K562 (cell line): ENCODE data around the gene KEL. TPM values are rescaled to one million over a fixed set of nuclear protein-coding genes. Genes with fewer than 3 reads are reported as not detected.

Experiments
- ATAC-seq: fragments of 200-7000 bp; cut with Tn5 transposase; 3 replicates; pipeline ENCODE4 v1.9.1; 2020; ENCODE audit warnings: moderate library complexity
- BruUV-seq: library from RNA; stranded (reverse); fragments of 400-500 nt; replicated peaks from 2 replicates; lab custom pipeline; 2021; lab: Mats Ljungman, UMichigan
- CTCF ChIA-PET: fragments of 300-600 bp; formaldehyde crosslinking; extraction: SDS; loops from one replicate; lab custom pipeline; 2021; ENCODE audit warnings: low intra/inter-chr PET ratio; lab: Yijun Ruan, JAX
- POLR2A ChIA-PET: fragments of 300-600, 350-650 bp; sonication (Branson Sonifier 250); formaldehyde crosslinking; extraction: SDS; loops from one replicate; lab custom pipeline; 2021; ENCODE audit warnings: antibody characterized with exemption, inconsistent platforms; lab: Yijun Ruan, JAX
- DNase-seq, 4 experiments: peaks; one replicate each; pipeline versions ENCODE4 v3.0.0 to v3.0.0-alpha.2; 2011 to 2018; ENCODE audit warnings: low spot score in 3 of 4, mixed read lengths in 3 of 4; ENCODE audit errors: extremely low read depth in 1 of 4
- FAIRE-seq: peaks from 2 replicates; lab custom pipeline; 2011; peaks lifted over from hg19 to GRCh38; lab: Jason Lieb, UNC
- H2AFZ ChIP-seq: 2 replicates; pipeline ENCODE4 v1.6.0; 2011; ENCODE audit warnings: low read depth, low read length, control low read depth, inconsistent platforms
- H3K27ac ChIP-seq: fragments of 200-600 bp; 3 replicates; pipeline ENCODE4 v1.8.0; 2011; ENCODE audit warnings: low read depth, mild to moderate bottlenecking, control low read depth, inconsistent platforms, low read length, moderate library complexity, mixed read lengths; ENCODE audit errors: extremely low read depth
- H3K27me3 ChIP-seq, 2 experiments: fragments of 300-600 bp in 1 of 2; 2 replicates in 1 of 2; 3 replicates in 1 of 2; pipeline versions ENCODE4 v1.6.0 to v1.8.0; 2011; ENCODE audit warnings: inconsistent platforms in 2 of 2, low read length in 2 of 2, mild to moderate bottlenecking in 1 of 2, mixed read lengths in 1 of 2, moderate library complexity in 1 of 2; ENCODE audit not compliant: control insufficient read depth in 2 of 2, insufficient read depth in 2 of 2
- H3K36me3 ChIP-seq: fragments of 300-600 bp; 3 replicates; pipeline ENCODE4 v1.8.0; 2011; ENCODE audit warnings: mild to moderate bottlenecking, low read length, inconsistent platforms; ENCODE audit not compliant: control insufficient read depth, insufficient read depth
- H3K4me1 ChIP-seq, 2 experiments: fragments of 200-600 bp in 1 of 2; replicated peaks in 1 of 2; 2 replicates in 1 of 2; 3 replicates in 1 of 2; pipeline versions ENCODE4 v1.5.1 to v1.8.0; 2011; ENCODE audit warnings: inconsistent platforms in 2 of 2, low read length in 2 of 2, mild to moderate bottlenecking in 1 of 2, mixed read lengths in 1 of 2, moderate library complexity in 1 of 2; ENCODE audit not compliant: control insufficient read depth in 2 of 2, insufficient read depth in 2 of 2
- H3K4me2 ChIP-seq: 2 replicates; pipeline ENCODE4 v1.6.1; 2011; ENCODE audit warnings: low read length, control low read depth, inconsistent platforms, mixed read lengths; ENCODE audit not compliant: insufficient read depth
- H3K4me3 ChIP-seq: fragments of 200-600 bp; sonication (generic), shearing (Covaris generic); 2 replicates; pipeline ENCODE4 v1.5.1; 2016; ENCODE audit warnings: control low read depth, inconsistent platforms
- H3K79me2 ChIP-seq: fragments of 200-600 bp; 3 replicates; pipeline ENCODE4 v1.8.0; 2011; ENCODE audit warnings: low read length, inconsistent platforms; ENCODE audit not compliant: control insufficient read depth, insufficient read depth
- H3K9ac ChIP-seq, 2 experiments: 2 replicates each; pipeline versions ENCODE4 v1.6.0 to v1.6.1; 2011; ENCODE audit warnings: low read depth in 2 of 2, low read length in 2 of 2, control low read depth in 1 of 2, inconsistent platforms in 1 of 2, mild to moderate bottlenecking in 1 of 2, mixed read lengths in 1 of 2; ENCODE audit not compliant: insufficient read depth in 1 of 2
- H3K9me1 ChIP-seq: one replicate; pipeline ENCODE4 v1.6.0; 2011; ENCODE audit warnings: inconsistent platforms, mild to moderate bottlenecking, low read length, moderate library complexity; ENCODE audit not compliant: control insufficient read depth, insufficient read depth
- H3K9me3 ChIP-seq: replicated peaks from 2 replicates; pipeline ENCODE4 v1.5.1; 2011; ENCODE audit warnings: low read depth, low read length, inconsistent platforms; ENCODE audit not compliant: control insufficient read depth, insufficient read depth
- H4K20me1 ChIP-seq: replicated peaks from 2 replicates; pipeline ENCODE4 v1.6.1; 2011; ENCODE audit warnings: low read length, inconsistent platforms, mixed read lengths; ENCODE audit not compliant: control insufficient read depth, insufficient read depth
- ARID4B ChIP-seq: sonication (generic); formaldehyde crosslinking; IDR thresholded peaks from 2 replicates; pipeline ENCODE4 v1.8.0; 2022; ENCODE audit warnings: mild to moderate bottlenecking, missing genetic modification reagents
- CBX1 ChIP-seq: sonication (generic); IDR thresholded peaks from 2 replicates; pipeline ENCODE4 v1.6.1; 2016; ENCODE audit warnings: antibody characterized with exemption, low read depth, mild to moderate bottlenecking
- CBX3 ChIP-seq, 2 experiments: IDR thresholded peaks; 1 replicate in 1 of 2; 2 replicates in 1 of 2; pipeline ENCODE4 v1.6.1; 2012; ENCODE audit warnings: inconsistent platforms in 2 of 2, low read length in 2 of 2, borderline replicate concordance in 1 of 2, control low read depth in 1 of 2
- EP400 ChIP-seq: fragments of 450-650 bp; IDR thresholded peaks from 2 replicates; pipeline ENCODE4 v1.6.1; 2017; ENCODE audit warnings: antibody characterized with exemption, mild to moderate bottlenecking, moderate library complexity
- FOXJ2 ChIP-seq: fragments of 200-800 bp; sonication (Bioruptor generic); IDR thresholded peaks from 2 replicates; pipeline ENCODE4 v1.6.1; 2016; ENCODE audit warnings: missing genetic modification characterization, missing compliant biosample characterization
- HLTF ChIP-seq: fragments of 450-650 bp; IDR thresholded peaks from 2 replicates; pipeline ENCODE4 v1.6.1; 2016
- HNRNPL ChIP-seq: fragments of 200-400 bp; formaldehyde crosslinking; IDR thresholded peaks from 2 replicates; pipeline ENCODE4 v1.6.1; 2017; ENCODE audit warnings: low read depth, mild to moderate bottlenecking, low read length
- MCM7 ChIP-seq, 2 experiments: fragments of 450-650 bp; IDR thresholded peaks; 2 replicates each; pipeline ENCODE4 v1.6.1; 2016 to 2018
- MIER1 ChIP-seq: fragments of 450-650 bp; IDR thresholded peaks from 2 replicates; pipeline ENCODE4 v1.6.1; 2016; ENCODE audit warnings: antibody characterized with exemption, mild to moderate bottlenecking, low read depth
- NEUROD1 ChIP-seq: fragments of 150-350 bp; IDR thresholded peaks from 2 replicates; pipeline ENCODE4 v1.6.1; 2014; ENCODE audit warnings: borderline replicate concordance, low read length, low read depth; ENCODE audit not compliant: partially characterized antibody
- NFE2 ChIP-seq: IDR thresholded peaks from 2 replicates; pipeline ENCODE4 v1.6.1; 2014; ENCODE audit warnings: antibody characterized with exemption, low read depth
- NFXL1 ChIP-seq: fragments of 450-650 bp; formaldehyde crosslinking; IDR thresholded peaks from 2 replicates; pipeline ENCODE4 v1.4.0; 2021; ENCODE audit warnings: mild to moderate bottlenecking
- PTTG1 ChIP-seq: fragments of 450-650 bp; IDR thresholded peaks from 2 replicates; pipeline ENCODE4 v1.6.1; 2016; ENCODE audit warnings: low read depth, mild to moderate bottlenecking, missing genetic modification characterization, missing compliant biosample characterization
- RBBP5 ChIP-seq: fragments of 200-600 bp; sonication (generic); IDR thresholded peaks from 2 replicates; pipeline ENCODE4 v1.6.1; 2012; ENCODE audit warnings: borderline replicate concordance, mild to moderate bottlenecking, low read length, control low read depth, inconsistent platforms; ENCODE audit not compliant: insufficient read depth, poor library complexity, severe bottlenecking
- STAG1 ChIP-seq: sonication (generic); formaldehyde crosslinking; IDR thresholded peaks from 2 replicates; pipeline ENCODE4 v1.5.0; 2020; ENCODE audit warnings: missing genetic modification reagents, borderline replicate concordance
- ZNF583 ChIP-seq: fragments of 250-450 bp; sonication (Bioruptor Pico); IDR thresholded peaks from 2 replicates; pipeline ENCODE4 v1.4.0; 2020
- ZNF830 ChIP-seq: fragments of 250-450 bp; sonication (Bioruptor Pico); IDR thresholded peaks from 2 replicates; pipeline ENCODE4 v1.5.0; 2021; ENCODE audit warnings: mild to moderate bottlenecking
- WGBS: fragments of 100-300 bp; shearing (Covaris generic); methylation state at CpG from one replicate; pipeline ENCODE4 v1.1.6; 2016; ENCODE audit warnings: low coverage, mixed read lengths; ENCODE audit not compliant: insufficient coverage; ENCODE audit errors: missing lambda C conversion rate; 5-methylcytosine and 5-hydroxymethylcytosine counted together
- in situ Hi-C: fragments of 300-500 bp; cut with MboI; formaldehyde crosslinking; loops from 4 replicates; pipeline ENCODE4 v1.15.0; 2018; ENCODE audit warnings: inconsistent platforms, mixed read lengths
- intact Hi-C: fragments of 100-400 bp; cut with micrococcal nuclease; formaldehyde crosslinking; loops from 2 replicates; pipeline ENCODE4 v1.14.2; 2022
- polyA plus RNA-seq, 8 experiments: library from polyadenylated mRNA; depleted of rRNA in 4 of 8; stranded (reverse) in 5 of 8; unstranded in 3 of 8; fragments of >200 nt; fragmentation: Nextera tagmentation in 2 of 8; fragmentation: Illumina TruSeq in 1 of 8; extraction: Ambion mirVana in 2 of 8; extraction: Trizol in 1 of 8; gene quantifications; 2 replicates each; pipeline versions ENCODE4 v1.2.1 to v1.2.3, GENCODE V29; 2011 to 2014; ENCODE audit warnings: inconsistent platforms in 1 of 8, missing spikeins in 1 of 8
- total RNA-seq, 7 experiments: library from RNA; depleted of rRNA in 6 of 7; stranded (reverse); fragments of >200 nt in 6 of 7; fragmentation: Illumina TruSeq in 2 of 7; extraction: Trizol in 2 of 7; gene quantifications; 2 replicates each; pipeline versions ENCODE4 v1.2.1 to v1.2.3, GENCODE V29; 2011 to 2021; ENCODE audit warnings: low replicate concordance in 1 of 7
- TF ChIP-seq, protein P1 (sequence below), 3 experiments: IDR thresholded peaks in 2 of 3; conservative IDR thresholded peaks in 1 of 3; 2 replicates each; pipeline ENCODE4 v1.5.1; 2011 to 2012; ENCODE audit warnings: low read length in 3 of 3, mild to moderate bottlenecking in 3 of 3, control low read depth in 2 of 3, improper control_type of control experiment in 1 of 3, inconsistent platforms in 1 of 3, low read depth in 1 of 3, mixed read lengths in 1 of 3, moderate library complexity in 1 of 3; ENCODE audit not compliant: insufficient read depth in 2 of 3

The KEL gene
- total and polyA plus RNA-seq, 9 of the 15 experiments (the other 6 are each of a cell fraction or from before 2014, with no cell fraction given) = 9.0 to 47.4 (median 22.2) TPM

DNA sequence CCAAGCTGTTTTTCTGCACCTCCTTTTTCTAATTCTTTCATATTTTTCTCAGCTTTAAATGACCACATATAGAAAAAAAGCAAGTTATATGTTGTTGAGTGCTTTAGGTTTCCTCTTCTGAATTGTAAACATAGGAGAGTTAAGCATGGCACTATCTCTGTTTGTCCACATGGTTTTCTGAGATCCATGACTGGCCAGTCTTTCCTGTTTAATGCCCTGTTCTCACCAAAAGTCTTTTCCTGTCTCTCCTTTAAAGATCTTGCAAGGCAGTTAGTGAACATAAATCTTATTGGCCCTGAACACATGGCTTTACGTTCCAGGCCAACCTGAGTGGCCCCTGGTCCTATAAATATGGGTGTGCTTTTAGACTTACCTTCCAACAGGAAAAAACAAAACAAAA is 48.0 kb downstream of the KEL start:
- FAIRE-seq (no peak), ATAC-seq (no peak), DNase-seq (no peak)
- Histone ChIP-seq H3K4me1 (peaks cover 2 to 4% of the 10 kb centered on the region in 2 experiments; a peak in 3 of 5 replicates), H3K4me2 (no peak overlapping the region), H3K27me3 (peaks cover 3 to 42% of the 10 kb centered on the region in 2 experiments; a peak in 4 of 5 replicates), H4K20me1 (no peaks in the 10 kb centered on the region), H3K27ac (no peak overlapping the region), H3K79me2 (no peaks in the 10 kb centered on the region), H3K9me3 (no peaks in the 10 kb centered on the region), H2AFZ (no peak overlapping the region), H3K36me3 (no peaks in the 10 kb centered on the region), H3K4me3 (no peak overlapping the region), H3K9me1 (no peaks in the 10 kb centered on the region)
- WGBS = 0% methylated on average over 1 of the region's 1 CpG
- ChIA-PET CTCF (no interaction called here), POLR2A (no interaction called here)
- in situ Hi-C loops = no loop called here
- intact Hi-C loops = no loop called here
- TF ChIP-seq PTTG1 = no peak
- TF ChIP-seq FOXJ2 = no peak
- TF ChIP-seq NFXL1 (CRISPR knock-in tag) = no peak
- no peak for TF ChIP-seq CBX3 (IDR thresholded peaks at IDR 0.05; ENCODE audit: borderline replicate concordance in 1 of 2, low read length in 2 of 2)
- TF ChIP-seq HNRNPL = no peak
- TF ChIP-seq EP400 = no peak
- TF ChIP-seq, protein P1, sequence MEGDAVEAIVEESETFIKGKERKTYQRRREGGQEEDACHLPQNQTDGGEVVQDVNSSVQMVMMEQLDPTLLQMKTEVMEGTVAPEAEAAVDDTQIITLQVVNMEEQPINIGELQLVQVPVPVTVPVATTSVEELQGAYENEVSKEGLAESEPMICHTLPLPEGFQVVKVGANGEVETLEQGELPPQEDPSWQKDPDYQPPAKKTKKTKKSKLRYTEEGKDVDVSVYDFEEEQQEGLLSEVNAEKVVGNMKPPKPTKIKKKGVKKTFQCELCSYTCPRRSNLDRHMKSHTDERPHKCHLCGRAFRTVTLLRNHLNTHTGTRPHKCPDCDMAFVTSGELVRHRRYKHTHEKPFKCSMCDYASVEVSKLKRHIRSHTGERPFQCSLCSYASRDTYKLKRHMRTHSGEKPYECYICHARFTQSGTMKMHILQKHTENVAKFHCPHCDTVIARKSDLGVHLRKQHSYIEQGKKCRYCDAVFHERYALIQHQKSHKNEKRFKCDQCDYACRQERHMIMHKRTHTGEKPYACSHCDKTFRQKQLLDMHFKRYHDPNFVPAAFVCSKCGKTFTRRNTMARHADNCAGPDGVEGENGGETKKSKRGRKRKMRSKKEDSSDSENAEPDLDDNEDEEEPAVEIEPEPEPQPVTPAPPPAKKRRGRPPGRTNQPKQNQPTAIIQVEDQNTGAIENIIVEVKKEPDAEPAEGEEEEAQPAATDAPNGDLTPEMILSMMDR (IDR thresholded peaks at IDR 0.05 in 2 of 3, conservative IDR thresholded peaks at IDR 0.05 in 1 of 3; ENCODE audit: insufficient read depth in 2 of 3, low read depth in 1 of 3, low read length in 3 of 3) = no peak
- no peak for TF ChIP-seq ARID4B (CRISPR knock-in tag)
- no peak for TF ChIP-seq STAG1
- TF ChIP-seq ZNF583 (CRISPR knock-in tag) = no peak
- TF ChIP-seq NEUROD1 = no peak
- TF ChIP-seq MCM7 (IDR thresholded peaks at IDR 0.05) = no peak
- TF ChIP-seq MIER1 = no peak
- TF ChIP-seq RBBP5 = no peak
- no peak for TF ChIP-seq HLTF
- TF ChIP-seq CBX1 = no peak
- TF ChIP-seq ZNF830 (CRISPR knock-in tag) = no peak
- TF ChIP-seq NFE2 = no peak
- TF ChIP-seq, all 486 proteins: peak for 0
- H3K9ac ChIP-seq = no peak overlapping the region
- no TSS peak for BruUV-seq
